HG02938 (cell line): Measurements from ENCODE around the gene CHST9.

Experiments
- ATAC-seq: cut with Tn5 transposase; IDR thresholded peaks from one replicate; pipeline ENCODE4 v1.9.1; 2021; ENCODE audit warnings: mild to moderate bottlenecking, moderate library complexity; ENCODE audit not compliant: unreplicated experiment

CHST9 gene

DNA sequence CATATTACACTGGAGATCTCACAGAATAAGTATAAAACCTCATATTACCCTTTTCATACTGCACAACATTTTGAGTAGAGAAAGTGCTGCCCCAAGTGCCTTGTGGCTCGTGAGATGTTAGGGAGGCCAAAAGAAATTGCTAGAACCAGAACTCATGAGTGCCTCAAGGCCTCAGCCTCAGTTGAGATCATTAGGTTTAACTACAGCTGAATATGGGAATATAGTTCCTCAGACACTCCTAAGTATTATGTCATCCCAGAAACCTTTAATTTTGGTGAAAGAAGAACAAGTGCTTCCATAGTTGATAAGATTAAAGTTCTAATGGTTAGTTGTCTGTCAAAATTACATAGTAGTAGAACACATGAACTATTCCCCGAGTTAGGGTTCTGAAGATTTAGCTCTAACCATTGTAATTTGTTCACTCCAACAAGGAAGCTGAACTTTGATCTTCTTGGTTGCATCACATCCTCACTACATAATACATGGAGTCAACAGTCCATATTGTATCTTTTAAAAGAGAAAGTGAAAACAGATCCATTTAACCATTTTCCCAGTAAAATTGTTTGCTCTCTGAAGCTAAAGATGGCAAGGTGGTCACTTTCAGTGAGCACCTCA lies 310.0 kb downstream of the CHST9 start:
- no peak for ATAC-seq

DNA sequence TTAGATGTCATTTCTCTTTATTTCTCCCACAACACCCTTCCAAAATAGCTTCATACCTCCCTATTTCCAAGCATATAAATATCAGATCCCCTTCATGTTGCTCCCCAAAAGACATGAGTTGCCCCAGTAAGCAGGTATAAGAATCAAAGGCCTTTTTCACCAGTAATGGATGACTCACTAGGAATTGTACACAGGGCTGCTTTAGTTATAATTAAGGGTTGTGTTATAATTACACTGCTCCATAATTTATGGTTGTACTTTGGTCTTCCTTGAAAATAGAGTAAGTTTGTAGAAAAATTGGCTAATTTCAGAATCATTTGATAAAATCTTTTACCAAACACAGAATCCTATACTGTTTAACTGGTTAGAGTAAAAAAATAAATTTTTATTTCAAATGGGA lies 310.8 kb downstream of the CHST9 start:
- no peak for ATAC-seq

DNA sequence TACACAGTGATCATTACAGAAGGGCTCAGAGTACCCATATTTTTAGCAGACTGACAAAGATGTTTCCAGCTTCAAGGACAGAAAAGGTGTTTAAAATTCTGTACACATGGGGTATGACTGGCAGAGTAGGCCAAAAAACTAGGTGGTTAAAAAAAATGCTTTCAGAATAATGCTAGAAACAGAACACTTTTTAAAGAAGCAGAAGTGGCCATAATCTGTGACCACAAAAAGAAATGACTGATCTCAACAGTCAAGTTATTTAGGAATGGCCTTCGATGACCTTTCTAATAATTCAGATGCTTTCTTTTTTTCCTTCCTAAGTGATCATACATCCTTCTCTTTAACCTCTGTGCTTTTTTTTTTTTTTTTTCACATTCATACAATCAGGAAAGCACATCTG lies 315.5 kb downstream of the CHST9 start:
- peak; percentile 64 for ATAC-seq

- ATAC-seq = no peak
Observed at GRCh38 chr18:26868968-26869586, 316.0 kb downstream of the CHST9 start.

DNA sequence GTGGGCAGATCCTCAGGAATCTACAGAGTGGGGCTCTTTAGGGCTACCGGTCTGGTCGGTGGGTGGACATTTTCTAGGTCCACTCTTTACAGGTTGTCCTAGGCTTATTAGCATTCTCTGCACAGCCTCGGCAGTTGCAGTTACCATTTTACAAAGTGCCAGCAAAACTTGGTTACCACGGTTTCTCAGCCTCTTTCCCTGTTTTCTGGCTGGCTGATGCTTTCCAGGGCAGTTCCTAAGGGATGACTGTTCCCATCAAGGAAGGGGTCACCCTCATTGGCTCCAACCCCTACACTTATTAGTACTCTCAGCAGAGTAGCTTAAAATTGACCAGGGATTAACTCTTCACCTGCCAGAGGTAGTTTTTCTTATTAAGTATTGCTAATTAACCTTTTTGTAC lies 317.6 kb downstream of the CHST9 start:
- no peak for ATAC-seq

- ATAC-seq = no peak
Observed at GRCh38 chr18:26865557-26865956, 319.6 kb downstream of the CHST9 start, which contains the start of gene AQP4. AQP4 (minus strand) TSS chr18:26865707; CDS start chr18:26865689, 18 bp downstream.

DNA sequence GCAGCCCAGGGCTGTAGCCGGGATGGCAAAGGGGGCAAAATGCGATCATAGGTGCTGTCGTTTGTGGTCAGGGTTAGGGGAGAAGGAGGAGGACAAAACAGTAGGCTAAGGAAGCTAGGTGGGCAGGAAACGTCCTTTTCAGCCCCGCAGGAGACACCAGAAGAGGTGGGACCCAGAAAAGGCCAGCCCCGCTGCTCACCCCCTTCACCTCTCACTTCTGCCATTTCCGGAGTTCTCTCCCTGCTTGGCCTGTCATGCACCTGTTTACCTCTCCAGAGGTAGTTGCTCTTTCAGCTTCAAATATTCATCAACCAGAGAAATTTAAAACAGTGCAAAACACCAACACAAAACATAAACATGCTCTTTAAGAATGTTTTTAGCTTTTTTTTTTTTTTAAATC lies 320.4 kb downstream of the CHST9 start:
- no peak for ATAC-seq

DNA sequence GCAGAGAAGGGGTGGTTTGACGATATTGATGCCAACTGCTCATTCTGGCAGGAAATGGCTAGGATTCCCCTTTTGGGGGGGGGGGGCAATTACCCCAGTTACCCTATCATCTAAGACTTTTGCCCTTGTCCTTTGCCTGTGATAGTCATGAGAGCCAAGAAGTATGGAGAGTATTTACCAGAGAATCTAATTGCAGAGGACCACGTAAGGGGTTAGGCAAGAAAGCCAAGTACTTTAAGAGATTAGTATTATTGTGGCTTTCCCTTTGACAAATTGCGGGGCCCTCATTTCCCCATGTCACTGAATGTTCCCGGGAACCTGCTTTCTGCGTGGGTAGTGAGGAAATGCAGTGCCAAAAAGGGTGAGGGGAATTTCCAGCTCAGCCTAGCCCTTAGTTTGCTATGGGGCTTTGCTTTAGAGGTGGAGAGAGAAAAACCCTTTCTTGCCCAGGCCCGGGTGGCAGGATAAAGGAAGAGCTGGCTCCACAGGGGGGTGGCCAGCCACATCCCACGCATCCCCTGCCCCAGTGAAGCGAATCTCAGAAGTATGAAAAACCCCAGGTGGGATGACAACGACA lies 321.1 kb downstream of the CHST9 start:
- ATAC-seq = no peak

DNA sequence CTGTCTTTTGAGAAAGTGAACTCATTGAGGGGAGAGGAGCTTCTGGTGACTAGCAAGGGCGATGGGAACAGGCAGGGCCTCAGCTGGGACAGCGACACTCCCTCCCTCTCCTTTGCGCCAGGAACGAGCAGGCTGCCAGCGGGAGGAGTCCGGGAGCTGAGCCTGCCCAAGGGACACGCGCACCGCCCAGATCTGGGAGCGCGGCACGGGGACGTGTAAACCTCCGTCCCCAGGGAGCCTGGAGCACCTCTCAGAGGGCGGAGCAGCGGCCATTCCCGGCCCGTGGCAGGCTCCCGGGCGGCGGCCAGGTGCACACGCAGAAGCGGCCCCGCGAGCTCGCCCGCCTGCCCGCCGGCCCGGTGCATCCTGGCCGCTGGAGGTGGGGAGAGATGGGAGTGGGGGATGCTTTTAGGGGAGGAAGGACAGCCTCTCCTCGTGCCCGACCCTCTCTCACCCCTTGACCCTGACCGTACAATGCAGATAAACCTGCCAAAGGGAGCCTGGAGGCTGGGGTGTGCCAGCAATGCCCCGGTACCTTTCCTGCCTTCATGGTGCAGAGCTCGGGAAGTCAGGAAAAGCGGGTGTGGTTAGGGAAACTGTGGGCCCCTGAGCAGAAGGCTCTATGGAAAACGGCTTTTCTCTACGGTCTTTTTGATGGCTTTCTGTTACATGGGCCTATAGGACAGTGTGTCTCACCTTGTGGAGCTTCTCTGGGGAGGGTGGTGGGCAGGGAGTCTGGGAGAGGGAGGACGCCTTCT lies 321.8 kb downstream of the CHST9 start:
- no peak for ATAC-seq

- ATAC-seq = no peak
Observed at GRCh38 chr18:26862084-26862483, 323.0 kb downstream of the CHST9 start.
